H9 (cell line): ENCODE results near the gene TBX1. TPM values are rescaled to one million over a fixed set of nuclear protein-coding genes. Genes with fewer than 3 reads are reported as not detected.

ENCODE experiments used
- DNase-seq: peaks from one replicate; pipeline ENCODE4 v3.0.0-alpha.2; 2017
- H2AFZ ChIP-seq: one replicate; pipeline ENCODE4 v1.6.1; 2013; ENCODE audit warnings: mild to moderate bottlenecking, low read length, control low read depth, moderate library complexity
- H2AK5ac ChIP-seq: 2 replicates; pipeline ENCODE4 v1.6.1; 2013; ENCODE audit warnings: low read length, control low read depth, mixed read lengths; ENCODE audit not compliant: insufficient read length
- H2BK120ac ChIP-seq: one replicate; pipeline ENCODE4 v1.6.1; 2013; ENCODE audit warnings: low read depth, mild to moderate bottlenecking, low read length, control low read depth, inconsistent platforms; ENCODE audit not compliant: poor library complexity, severe bottlenecking
- H2BK12ac ChIP-seq: 2 replicates; pipeline ENCODE4 v1.6.1; 2013; ENCODE audit warnings: low read length, control low read depth, mixed read lengths, low read depth; ENCODE audit not compliant: insufficient read length
- H2BK15ac ChIP-seq: 2 replicates; pipeline ENCODE4 v1.6.1; 2013; ENCODE audit warnings: low read depth, low read length, control low read depth
- H2BK20ac ChIP-seq: one replicate; pipeline ENCODE4 v1.6.1; 2013; ENCODE audit warnings: low read depth, mild to moderate bottlenecking, low read length, control low read depth, inconsistent platforms; ENCODE audit not compliant: poor library complexity, severe bottlenecking
- H2BK5ac ChIP-seq: 2 replicates; pipeline ENCODE4 v1.6.1; 2013; ENCODE audit warnings: low read length, control low read depth, mixed read lengths; ENCODE audit not compliant: insufficient read length
- H3K14ac ChIP-seq: 2 replicates; pipeline ENCODE4 v1.6.1; 2013; ENCODE audit warnings: low read length, control low read depth; ENCODE audit not compliant: insufficient read depth
- H3K18ac ChIP-seq: 2 replicates; pipeline ENCODE4 v1.6.1; 2013; ENCODE audit warnings: low read depth, mild to moderate bottlenecking, mixed read lengths, low read length, control low read depth; ENCODE audit not compliant: insufficient read length
- H3K23ac ChIP-seq: 2 replicates; pipeline ENCODE4 v1.6.1; 2013; ENCODE audit warnings: low read length, control low read depth, mixed read lengths, low read depth; ENCODE audit not compliant: insufficient read length
- H3K23me2 ChIP-seq: 2 replicates; pipeline ENCODE4 v1.6.1; 2013; ENCODE audit warnings: low read depth, mild to moderate bottlenecking, mixed read lengths, low read length, control low read depth; ENCODE audit not compliant: insufficient read length, poor library complexity, severe bottlenecking
- H3K27ac ChIP-seq: 2 replicates; pipeline ENCODE4 v1.5.1; 2013; ENCODE audit warnings: low read length, control low read depth, mixed read lengths, low read depth; ENCODE audit not compliant: insufficient read length
- H3K27me3 ChIP-seq: 2 replicates; pipeline ENCODE4 v1.6.1; 2013; ENCODE audit warnings: low read length, control low read depth, inconsistent platforms; ENCODE audit not compliant: insufficient read depth
- H3K4ac ChIP-seq: 2 replicates; pipeline ENCODE4 v1.6.1; 2013; ENCODE audit warnings: low read depth, mild to moderate bottlenecking, control low read depth, inconsistent platforms, low read length, moderate library complexity
- H3K4me1 ChIP-seq: 2 replicates; pipeline ENCODE4 v1.6.1; 2013; ENCODE audit warnings: low read length, control low read depth, inconsistent platforms; ENCODE audit not compliant: insufficient read depth
- H3K4me2 ChIP-seq: 2 replicates; pipeline ENCODE4 v1.6.1; 2013; ENCODE audit warnings: low read length, control low read depth, mixed read lengths; ENCODE audit not compliant: insufficient read length, insufficient read depth
- H3K56ac ChIP-seq: 2 replicates; pipeline ENCODE4 v1.6.1; 2013; ENCODE audit warnings: low read depth, mild to moderate bottlenecking, mixed read lengths, low read length, control low read depth; ENCODE audit not compliant: insufficient read length
- H3K79me1 ChIP-seq: 2 replicates; pipeline ENCODE4 v1.6.1; 2013; ENCODE audit warnings: low read depth, mild to moderate bottlenecking, moderate library complexity, low read length, control low read depth, inconsistent platforms; ENCODE audit not compliant: insufficient read depth, poor library complexity, severe bottlenecking
- H3K79me2 ChIP-seq: 2 replicates; pipeline ENCODE4 v1.6.1; 2013; ENCODE audit warnings: low read length, control low read depth, inconsistent platforms; ENCODE audit not compliant: insufficient read depth
- H3K9ac ChIP-seq: 2 replicates; pipeline ENCODE4 v1.6.1; 2013; ENCODE audit warnings: low read length, control low read depth, mixed read lengths; ENCODE audit not compliant: insufficient read length; ENCODE audit errors: extremely low read depth
- H3K9me3 ChIP-seq: one replicate; pipeline ENCODE4 v1.6.1; 2013; ENCODE audit warnings: low read depth, low read length, inconsistent platforms; ENCODE audit not compliant: control insufficient read depth
- H3T11ph ChIP-seq: one replicate; pipeline ENCODE4 v1.6.1; 2013; ENCODE audit warnings: mild to moderate bottlenecking, low read length, control low read depth, inconsistent platforms
- H4K20me1 ChIP-seq: one replicate; pipeline ENCODE4 v1.6.1; 2013; ENCODE audit not compliant: control insufficient read depth, insufficient read length, insufficient read depth
- H4K5ac ChIP-seq: 2 replicates; pipeline ENCODE4 v1.6.1; 2013; ENCODE audit warnings: low read depth, mild to moderate bottlenecking, mixed read lengths, low read length, control low read depth; ENCODE audit not compliant: insufficient read length
- H4K8ac ChIP-seq: replicated peaks from 2 replicates; pipeline ENCODE4 v1.6.1; 2013; ENCODE audit warnings: low read length, control low read depth, mixed read lengths, low read depth; ENCODE audit not compliant: insufficient read length
- H4K91ac ChIP-seq: 2 replicates; pipeline ENCODE4 v1.6.1; 2013; ENCODE audit warnings: low read depth, mild to moderate bottlenecking, moderate library complexity, mixed read lengths, low read length, control low read depth; ENCODE audit not compliant: insufficient read length
- H3K27ac Mint-ChIP-seq, 3 experiments: 2 replicates in 2 of 3; 3 replicates in 1 of 3; pipeline ENCODE4 v1.8.0; 2020 to 2021; ENCODE audit warnings: mixed read lengths in 3 of 3, mild to moderate bottlenecking in 1 of 3, moderate library complexity in 1 of 3
- H3K27me3 Mint-ChIP-seq: 2 replicates; pipeline ENCODE4 v1.8.0; 2021; ENCODE audit warnings: low read depth, mild to moderate bottlenecking, moderate library complexity, mixed read lengths
- H3K36me3 Mint-ChIP-seq, 3 experiments: 2 replicates in 2 of 3; 3 replicates in 1 of 3; pipeline ENCODE4 v1.8.0; 2020 to 2021; ENCODE audit warnings: low read depth in 3 of 3, mixed read lengths in 3 of 3; ENCODE audit not compliant: insufficient read depth in 1 of 3
- H3K4me1 Mint-ChIP-seq, 2 experiments: 2 replicates each; pipeline ENCODE4 v1.8.0; 2020; ENCODE audit warnings: mixed read lengths in 2 of 2
- H3K4me3 Mint-ChIP-seq, 2 experiments: 2 replicates in 1 of 2; 3 replicates in 1 of 2; pipeline ENCODE4 v1.8.0; 2020 to 2021; ENCODE audit warnings: mild to moderate bottlenecking in 2 of 2, mixed read lengths in 2 of 2, moderate library complexity in 1 of 2
- H3K9me3 Mint-ChIP-seq, 2 experiments: 2 replicates in 1 of 2; 3 replicates in 1 of 2; pipeline ENCODE4 v1.8.0; 2020; ENCODE audit warnings: mild to moderate bottlenecking in 2 of 2, mixed read lengths in 2 of 2, moderate library complexity in 1 of 2
- WGBS: extraction: QIAGEN DNeasy Blood & Tissue Kit; methylation state at CpG from one replicate; pipeline ENCODE4 v1.1.7; 2013; ENCODE audit warnings: missing lambda C conversion rate, low lambda C conversion rate, mixed read lengths; ENCODE audit not compliant: insufficient read length; ENCODE audit errors: extremely low coverage; 5-methylcytosine and 5-hydroxymethylcytosine counted together
- total RNA-seq: library from RNA; stranded (reverse); gene quantifications from 2 replicates; pipeline ENCODE4 v1.2.1, GENCODE V29; 2021
- TF ChIP-seq, protein P1 (sequence below): fragments of 200-600 bp; sonication (generic); conservative IDR thresholded peaks from 3 replicates; pipeline ENCODE4 v1.8.0; 2021; ENCODE audit warnings: antibody characterized with exemption, mild to moderate bottlenecking

TBX1 gene
- total RNA-seq, 1 experiment from 2014 or later: 2.2 TPM

DNA sequence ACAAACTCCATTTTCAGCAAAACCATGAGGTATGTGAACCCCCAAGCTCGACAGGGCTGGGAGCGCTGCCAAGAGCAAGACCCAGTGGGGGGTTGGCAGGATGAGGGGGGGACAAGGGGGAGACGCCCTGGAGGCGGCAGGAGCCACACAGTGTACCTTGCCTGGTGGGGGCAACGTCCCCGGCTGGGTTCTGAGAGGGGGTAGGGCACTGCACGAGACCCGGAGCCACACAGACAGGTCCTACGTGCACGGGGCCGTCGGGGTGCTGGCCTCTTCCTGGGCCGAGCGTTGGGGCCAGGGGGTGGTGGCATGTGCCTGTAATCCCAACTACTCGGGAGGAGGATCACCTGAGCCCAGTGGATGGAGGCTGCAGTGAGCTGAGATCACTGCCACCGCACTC lies 28.8 kb downstream of the TBX1 start:
- no peak overlapping the region for H3K18ac ChIP-seq
- H4K5ac ChIP-seq: no peak overlapping the region
- H3K79me2 ChIP-seq: no peaks in the 10 kb centered on the region
- Mint-ChIP-seq H3K4me1 (no peaks in the 10 kb centered on the region), H3K27me3 (no peaks in the 10 kb centered on the region; the same call in 1 of the 2 replicates), H3K9me3 (no peaks in the 10 kb centered on the region; a peak in 2 of 5 replicates), H3K36me3 (peaks cover 0 to 3% (median 0%) of the 10 kb centered on the region in 3 experiments; a peak in 4 of 7 replicates), H3K4me3 (no peak overlapping the region), H3K27ac (no peak overlapping the region)
- no peaks in the 10 kb centered on the region for H3K79me1 ChIP-seq
- WGBS: no CpG with 5 or more reads among the region's 16 CpGs
- H3K14ac ChIP-seq: no peak overlapping the region; the same call in 1 of the 2 replicates
- H3K4me1 ChIP-seq: no peaks in the 10 kb centered on the region
- no peak overlapping the region for H2AK5ac ChIP-seq
- no peak overlapping the region for H2BK15ac ChIP-seq
- no peak overlapping the region for H3T11ph ChIP-seq
- no peaks in the 10 kb centered on the region for H3K9me3 ChIP-seq
- no peak overlapping the region for H2AFZ ChIP-seq
- H4K91ac ChIP-seq: no peak overlapping the region
- DNase-seq: no peak
- H3K9ac ChIP-seq: no peak overlapping the region
- H3K56ac ChIP-seq: no peak overlapping the region
- no peak overlapping the region for H3K4me2 ChIP-seq
- no peaks in the 10 kb centered on the region for H3K23me2 ChIP-seq
- H3K27me3 ChIP-seq: no peaks in the 10 kb centered on the region
- TF ChIP-seq, protein P1, sequence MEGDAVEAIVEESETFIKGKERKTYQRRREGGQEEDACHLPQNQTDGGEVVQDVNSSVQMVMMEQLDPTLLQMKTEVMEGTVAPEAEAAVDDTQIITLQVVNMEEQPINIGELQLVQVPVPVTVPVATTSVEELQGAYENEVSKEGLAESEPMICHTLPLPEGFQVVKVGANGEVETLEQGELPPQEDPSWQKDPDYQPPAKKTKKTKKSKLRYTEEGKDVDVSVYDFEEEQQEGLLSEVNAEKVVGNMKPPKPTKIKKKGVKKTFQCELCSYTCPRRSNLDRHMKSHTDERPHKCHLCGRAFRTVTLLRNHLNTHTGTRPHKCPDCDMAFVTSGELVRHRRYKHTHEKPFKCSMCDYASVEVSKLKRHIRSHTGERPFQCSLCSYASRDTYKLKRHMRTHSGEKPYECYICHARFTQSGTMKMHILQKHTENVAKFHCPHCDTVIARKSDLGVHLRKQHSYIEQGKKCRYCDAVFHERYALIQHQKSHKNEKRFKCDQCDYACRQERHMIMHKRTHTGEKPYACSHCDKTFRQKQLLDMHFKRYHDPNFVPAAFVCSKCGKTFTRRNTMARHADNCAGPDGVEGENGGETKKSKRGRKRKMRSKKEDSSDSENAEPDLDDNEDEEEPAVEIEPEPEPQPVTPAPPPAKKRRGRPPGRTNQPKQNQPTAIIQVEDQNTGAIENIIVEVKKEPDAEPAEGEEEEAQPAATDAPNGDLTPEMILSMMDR: no peak
- H2BK12ac ChIP-seq: no peak overlapping the region
- no peak overlapping the region for H2BK20ac ChIP-seq
- H3K4ac ChIP-seq: no peak overlapping the region
- no peak overlapping the region for H2BK120ac ChIP-seq
- H4K20me1 ChIP-seq: peaks cover 2% of the 10 kb centered on the region
- H3K23ac ChIP-seq: no peak overlapping the region
- H2BK5ac ChIP-seq: no peak overlapping the region
- H4K8ac ChIP-seq: no peak overlapping the region
- no peak overlapping the region for H3K27ac ChIP-seq
